Left kidney (tissue), 8 donors: ENCODE results near the gene NPEPPS. TPM values are rescaled to one million over a fixed set of nuclear protein-coding genes. Genes with fewer than 3 reads are reported as not detected.
"Not testable (repeated sequence)": the region's sequence is repeated elsewhere in the genome, so short reads cannot be mapped to it uniquely, and the experiment has no call there.

Source experiments
- DNase-seq: peaks from one replicate; pipeline ENCODE4 v3.0.0-alpha.2; 2013
- long read RNA-seq, 8 donors: transcript quantifications; one replicate each; lab custom pipeline, GENCODE V29; 2026
- polyA plus RNA-seq: library from polyadenylated mRNA; unstranded; fragments of 120-200 nt; gene quantifications from one replicate; pipeline ENCODE4 v1.2.1, GENCODE V29; 2013; ENCODE audit not compliant: insufficient read length

The NPEPPS gene
- polyA plus RNA-seq: 238 TPM
- long read RNA-seq, donor 1, full-length matches to known transcripts: 18 of 18 reads
- long read RNA-seq, donor 1, partial matches to known transcripts: 0 of 18 reads
- long read RNA-seq, donor 1, other reads (novel, unspliced or antisense): 0 of 18 reads
- long read RNA-seq, donor 2, full-length matches to known transcripts: 22 of 22 reads
- long read RNA-seq, donor 2, partial matches to known transcripts: 0 of 22 reads
- long read RNA-seq, donor 2, other reads (novel, unspliced or antisense): 0 of 22 reads
- long read RNA-seq, donor 3, full-length matches to known transcripts: 9 of 9 reads
- long read RNA-seq, donor 3, partial matches to known transcripts: 0 of 9 reads
- long read RNA-seq, donor 3, other reads (novel, unspliced or antisense): 0 of 9 reads
- long read RNA-seq, donor 4, partial matches to known transcripts: 0 of 1 reads
- long read RNA-seq, donor 4, other reads (novel, unspliced or antisense): 0 of 1 reads
- long read RNA-seq, donor 5, full-length matches to known transcripts: 13 of 13 reads
- long read RNA-seq, donor 5, partial matches to known transcripts: 0 of 13 reads
- long read RNA-seq, donor 5, other reads (novel, unspliced or antisense): 0 of 13 reads
- long read RNA-seq, donor 6, full-length matches to known transcripts: 9 of 14 reads
- long read RNA-seq, donor 6, partial matches to known transcripts: 5 of 14 reads
- long read RNA-seq, donor 6, other reads (novel, unspliced or antisense): 0 of 14 reads
- long read RNA-seq, donor 7, full-length matches to known transcripts: 25 of 30 reads
- long read RNA-seq, donor 7, partial matches to known transcripts: 5 of 30 reads
- long read RNA-seq, donor 7, other reads (novel, unspliced or antisense): 0 of 30 reads
- long read RNA-seq, donor 8, full-length matches to known transcripts: 5 of 5 reads
- long read RNA-seq, donor 8, partial matches to known transcripts: 0 of 5 reads
- long read RNA-seq, donor 8, other reads (novel, unspliced or antisense): 0 of 5 reads

DNA sequence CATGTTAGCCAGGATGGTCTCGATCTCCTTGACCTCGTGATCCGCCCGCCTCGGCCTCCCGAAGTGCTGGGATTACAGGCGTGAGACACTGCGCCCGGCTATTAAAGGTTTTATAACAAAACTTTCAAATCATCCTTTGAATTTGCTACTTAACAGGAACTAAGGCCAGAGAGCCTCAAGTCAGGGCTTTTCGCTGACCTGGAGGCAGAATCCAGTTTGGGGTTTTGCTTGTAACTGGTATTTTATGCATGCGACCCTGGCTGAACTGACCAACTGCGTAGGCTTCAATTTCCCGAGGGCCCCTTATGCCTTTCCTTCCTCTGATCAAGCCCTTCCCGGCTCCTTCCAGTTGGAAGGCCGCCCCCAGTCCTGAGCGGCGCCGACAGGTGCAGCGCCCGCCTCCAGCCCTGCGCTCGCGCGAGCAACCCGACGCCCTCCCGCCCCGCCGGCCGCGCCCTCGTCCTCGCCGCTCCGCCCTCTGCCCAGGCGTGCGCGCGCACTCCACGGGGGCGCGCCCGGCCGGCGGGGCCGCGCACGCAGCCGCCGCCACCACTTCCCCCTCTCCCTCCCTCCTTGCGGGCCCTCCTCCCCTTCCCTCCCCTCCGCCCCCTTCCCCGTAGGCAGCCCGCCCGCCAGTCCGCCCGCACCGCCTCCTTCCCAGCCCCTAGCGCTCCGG, at the start of gene NPEPPS:
TSS of gene NPEPPS (plus strand) at position 552 of the 676 bp plus-strand sequence. CDS start 193 bp downstream, outside the sequence.
- peak; percentile 74 for DNase-seq

GRCh38 chr17:47491841-47492212, 39.1 kb upstream of the NPEPPS start:
- not testable (repeated sequence) for DNase-seq

- not testable (repeated sequence) for DNase-seq
Observed at GRCh38 chr17:47499074-47499473, 31.8 kb upstream of the NPEPPS start.

DNA sequence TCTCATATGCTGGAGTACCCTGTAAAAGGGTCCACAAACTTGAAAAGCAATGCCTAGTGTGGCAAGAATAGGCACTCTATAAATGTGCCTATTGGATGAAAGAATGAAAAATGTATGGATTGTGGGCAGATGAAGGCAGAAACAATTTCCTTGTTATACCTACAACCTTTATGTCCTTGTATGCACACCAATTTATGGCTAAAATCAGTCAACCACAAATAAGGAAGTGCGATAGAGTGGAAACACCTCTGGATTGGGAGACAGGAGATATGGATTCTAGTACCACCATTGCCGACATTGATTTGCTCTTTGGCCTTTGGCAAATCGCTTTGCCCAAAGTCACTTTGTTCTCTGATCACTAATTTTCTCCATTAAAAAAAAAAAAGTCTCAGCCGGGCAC, 31.4 kb upstream of the NPEPPS start:
- DNase-seq: not testable (repeated sequence)

DNA sequence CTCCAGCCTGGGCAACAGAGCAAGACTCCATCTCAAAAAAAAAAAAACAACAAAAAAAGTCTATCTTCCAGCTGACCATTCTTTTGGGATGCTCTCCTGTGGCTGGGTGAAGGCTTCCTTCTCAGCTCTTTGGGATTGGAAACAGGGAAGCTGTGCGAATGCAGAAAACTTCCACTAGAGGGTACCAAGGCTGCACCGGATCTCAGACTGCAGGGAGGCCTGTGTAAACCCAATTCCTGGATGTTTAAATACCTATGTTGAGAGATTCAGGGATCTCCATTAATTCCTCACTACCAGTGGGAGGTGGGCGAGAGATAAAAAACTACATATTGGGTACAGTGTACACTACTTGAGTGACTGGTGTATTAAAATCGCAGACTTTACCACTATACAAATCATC, 30.3 kb upstream of the NPEPPS start:
- not testable (repeated sequence) for DNase-seq

- DNase-seq: not testable (repeated sequence)
Observed at GRCh38 chr17:47502122-47502731, 28.7 kb upstream of the NPEPPS start.

DNA sequence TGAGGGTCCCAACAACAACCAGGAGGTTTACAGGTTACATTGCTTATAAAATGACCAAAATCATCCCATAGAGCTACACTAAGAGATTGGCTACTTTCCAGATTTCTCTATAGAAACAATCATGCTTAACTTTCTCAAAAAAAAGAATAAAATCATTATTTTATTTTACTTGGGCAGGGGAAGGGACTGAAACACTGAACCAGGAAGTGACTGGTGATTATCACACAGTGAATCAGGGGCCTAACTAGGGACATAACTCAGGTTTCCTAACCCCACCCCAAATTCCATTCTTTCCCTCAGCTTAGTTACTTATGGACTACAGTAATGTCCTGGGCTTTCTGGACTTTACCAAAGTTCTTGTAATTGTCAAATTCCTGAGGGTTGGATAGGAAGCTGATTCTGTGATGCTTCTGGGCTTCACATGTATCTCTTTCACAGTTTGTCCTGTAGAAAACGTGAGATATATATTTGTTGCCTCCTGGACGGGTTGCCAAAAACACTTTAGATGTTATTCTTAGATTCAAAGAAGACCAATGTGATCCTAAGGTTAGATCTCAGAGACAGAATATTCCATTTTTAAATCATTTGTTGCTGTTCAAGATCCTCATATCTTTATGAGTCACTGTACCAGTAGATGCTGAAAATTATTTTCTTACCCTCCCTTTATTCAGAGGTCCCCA, 28.0 kb upstream of the NPEPPS start:
- not testable (repeated sequence) for DNase-seq

- DNase-seq: not testable (repeated sequence)
Observed at GRCh38 chr17:47511701-47512146, 19.2 kb upstream of the NPEPPS start.

DNA sequence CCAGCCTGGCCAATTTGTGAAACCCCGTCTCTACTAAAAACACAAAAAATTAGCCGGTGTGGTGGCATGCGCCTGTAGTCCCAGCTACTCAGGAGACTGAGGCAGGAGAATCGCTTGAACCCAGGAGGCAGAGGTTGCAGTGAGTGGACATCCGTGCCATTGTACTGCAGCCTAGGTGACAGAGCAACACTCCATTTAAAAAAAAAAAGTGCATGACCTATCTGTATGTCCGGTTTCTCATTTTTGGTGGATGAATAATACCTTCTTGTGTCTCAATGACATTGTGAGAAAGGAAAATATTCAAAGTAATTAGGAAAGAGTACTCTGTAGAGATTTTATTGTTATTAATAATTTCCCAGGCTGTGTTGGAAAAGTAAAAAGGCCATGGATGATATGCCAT, 17.6 kb upstream of the NPEPPS start:
- DNase-seq: not testable (repeated sequence)

GRCh38 chr17:47518880-47519279, 12.0 kb upstream of the NPEPPS start:
- not testable (repeated sequence) for DNase-seq

DNA sequence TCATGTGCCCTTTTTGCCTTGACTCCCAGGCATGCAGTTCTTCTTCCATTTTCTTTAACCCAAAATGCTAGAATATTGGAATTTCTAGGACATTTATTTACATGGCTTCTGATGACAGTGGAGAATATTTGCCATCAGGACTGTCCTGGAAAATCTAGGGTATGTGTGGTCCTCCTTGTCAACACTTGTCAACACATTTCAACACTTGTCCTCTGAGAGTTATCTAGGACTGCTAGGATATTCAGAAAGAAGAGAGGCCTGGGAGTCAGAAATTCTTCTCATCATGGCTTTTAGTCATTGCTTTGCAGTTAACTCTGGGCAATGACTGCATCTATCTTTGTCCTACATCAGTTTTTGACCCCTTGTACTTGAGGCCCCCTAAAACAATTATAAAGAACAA, 11.5 kb upstream of the NPEPPS start:
- not testable (repeated sequence) for DNase-seq

DNA sequence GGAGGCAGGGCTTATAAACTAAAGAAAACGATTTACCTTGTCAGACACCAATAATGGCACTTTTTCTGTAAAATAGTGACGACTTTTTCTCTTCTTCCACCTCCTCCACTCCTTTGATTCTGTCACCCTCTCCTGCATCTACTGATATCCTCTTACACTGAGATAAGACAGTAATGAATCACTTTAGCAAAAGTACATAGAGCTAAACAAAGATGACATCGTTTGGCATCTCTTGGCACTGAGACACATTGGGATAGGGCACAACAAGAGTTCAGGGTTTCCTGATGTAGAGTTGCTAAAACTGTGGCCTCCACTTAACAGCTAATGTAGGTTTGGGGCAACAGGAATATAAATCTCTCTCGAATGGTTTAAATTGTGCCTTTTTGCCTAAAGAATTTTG, 10.6 kb upstream of the NPEPPS start:
- DNase-seq: not testable (repeated sequence)

GRCh38 chr17:47521434-47521833, 9.5 kb upstream of the NPEPPS start:
- not testable (repeated sequence) for DNase-seq

DNA sequence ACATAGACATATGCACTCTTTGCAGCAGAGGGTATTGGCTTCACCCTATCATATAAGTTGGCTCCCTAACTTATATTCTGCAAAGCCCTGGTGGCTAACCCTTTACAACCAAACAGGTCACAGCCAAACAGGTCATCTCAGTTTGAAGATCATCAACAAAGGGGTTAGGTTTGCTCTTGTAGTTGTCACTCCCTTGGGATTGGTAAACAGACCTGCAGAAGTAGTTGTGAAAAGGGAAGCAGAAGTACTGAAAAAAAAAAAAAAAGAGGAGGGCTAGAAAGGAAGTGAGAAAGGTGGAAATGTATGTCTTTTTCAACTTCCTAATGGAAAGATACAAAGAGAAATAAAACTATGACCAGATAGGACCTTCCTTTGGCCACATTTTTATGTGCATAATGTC, 8.6 kb upstream of the NPEPPS start:
- not testable (repeated sequence) for DNase-seq

- not testable (repeated sequence) for DNase-seq
Observed at GRCh38 chr17:47531233-47531820, 419 bp downstream of the NPEPPS start.

- DNase-seq: not testable (repeated sequence)
Observed at GRCh38 chr17:47539085-47539484, 8.2 kb downstream of the NPEPPS start.

DNA sequence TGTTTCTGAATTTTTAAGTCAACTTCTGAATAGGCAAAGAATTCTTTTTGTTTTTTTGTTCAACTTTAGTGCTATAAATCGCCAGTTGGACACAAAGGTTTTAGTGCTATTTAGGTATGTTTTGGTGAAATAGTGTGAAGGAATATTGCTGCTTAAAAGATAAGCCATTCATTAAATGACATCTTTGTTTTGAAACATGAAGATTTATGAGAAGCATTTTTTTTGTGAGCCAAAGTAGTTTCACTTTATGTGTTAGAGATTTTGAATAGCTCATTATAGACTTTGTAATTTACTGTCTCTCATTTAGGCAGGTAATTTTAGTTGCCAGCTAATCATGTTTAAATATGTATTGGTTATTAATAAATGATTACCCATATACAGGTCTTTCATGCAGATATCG, 10.8 kb downstream of the NPEPPS start:
- DNase-seq: not testable (repeated sequence)

DNA sequence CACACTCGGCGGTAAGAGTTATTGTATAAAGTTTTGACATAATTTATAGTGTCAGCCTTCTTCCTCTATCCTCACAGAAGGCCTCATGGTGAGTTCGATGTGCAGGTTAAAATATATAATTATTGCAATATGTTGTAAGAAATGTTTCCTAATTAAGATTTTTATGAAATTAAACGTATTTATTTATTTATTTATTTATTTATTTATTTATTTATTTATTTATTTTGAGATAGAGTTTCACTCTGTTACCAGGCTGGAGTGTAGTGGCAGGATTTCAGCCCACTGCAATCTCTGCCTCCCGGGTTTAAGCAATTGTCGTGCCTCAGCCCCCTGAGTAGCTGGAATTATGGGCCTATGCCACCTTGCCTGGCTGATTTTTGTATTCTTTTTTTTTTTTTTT, 13.4 kb downstream of the NPEPPS start:
- not testable (repeated sequence) for DNase-seq

GRCh38 chr17:47554733-47555132, 23.8 kb downstream of the NPEPPS start:
- DNase-seq: not testable (repeated sequence)

GRCh38 chr17:47556108-47556507, 25.2 kb downstream of the NPEPPS start:
- DNase-seq: not testable (repeated sequence)
